T-cell (primary cell): ENCODE data around the gene SLIT3. TPM values are rescaled to one million over a fixed set of nuclear protein-coding genes. Genes with fewer than 3 reads are reported as not detected.

Source experiments
- ATAC-seq, 4 experiments: fragments of 200-7000 bp in 3 of 4; fragments of 150-1000 bp in 1 of 4; cut with Tn5 transposase; replicated peaks in 1 of 4; 1 replicate in 3 of 4; 2 replicates in 1 of 4; pipeline ENCODE4 v1.10.0; 2021; ENCODE audit warnings: moderate library complexity in 3 of 4, mild to moderate bottlenecking in 2 of 4, moderate number of reproducible peaks in 1 of 4
- CTCF ChIA-PET, 2 donors: fragments of 300-600 bp; sonication (Branson Sonifier 250); formaldehyde crosslinking; loops; one replicate each; lab custom pipeline; 2022; ENCODE audit warnings: antibody characterized with exemption in 2 of 2; lab: Charles Lee
- POLR2A ChIA-PET, 2 donors: fragments of 300-600 bp; sonication (Branson Sonifier 250); formaldehyde crosslinking; loops; one replicate each; lab custom pipeline; 2022; ENCODE audit warnings: antibody characterized with exemption in 2 of 2; lab: Charles Lee
- DNase-seq, 35 experiments: peaks; one replicate each; pipeline versions ENCODE4 v3.0.0 to v3.0.0-alpha.2; 2013 to 2023
- H3K27ac ChIP-seq: one replicate; pipeline ENCODE4 v1.5.1; 2013; ENCODE audit warnings: low read length
- H3K27me3 ChIP-seq, 2 experiments: replicated peaks in 1 of 2; 1 replicate in 1 of 2; 2 replicates in 1 of 2; pipeline versions ENCODE4 v1.6.1 to v1.7.0; 2013; ENCODE audit warnings: low read length in 1 of 2, mixed read lengths in 1 of 2; ENCODE audit not compliant: control insufficient read depth in 2 of 2, insufficient read depth in 2 of 2; ENCODE audit errors: extremely low read depth in 1 of 2
- H3K36me3 ChIP-seq, 2 donors: 1 replicate in 1 of 2; 2 replicates in 1 of 2; pipeline versions ENCODE4 v1.6.1 to v1.7.0; 2013; ENCODE audit warnings: low read length in 1 of 2; ENCODE audit not compliant: control insufficient read depth in 2 of 2, insufficient read depth in 1 of 2; ENCODE audit errors: extremely low read depth in 1 of 2
- H3K4me1 ChIP-seq, 2 experiments: 1 replicate in 1 of 2; 2 replicates in 1 of 2; pipeline versions ENCODE4 v1.6.1 to v1.7.0; 2013; ENCODE audit warnings: low read length in 2 of 2, mixed read lengths in 1 of 2; ENCODE audit not compliant: insufficient read depth in 2 of 2, control insufficient read depth in 1 of 2; ENCODE audit errors: extremely low read depth in 1 of 2
- H3K4me3 ChIP-seq, 2 donors: 1 replicate in 1 of 2; 2 replicates in 1 of 2; pipeline versions ENCODE4 v1.5.1 to v1.7.0; 2013; ENCODE audit warnings: mild to moderate bottlenecking in 2 of 2, low read length in 1 of 2, moderate library complexity in 1 of 2; ENCODE audit not compliant: control insufficient read depth in 1 of 2; ENCODE audit errors: extremely low read depth in 1 of 2
- H3K9me3 ChIP-seq: 2 replicates; pipeline ENCODE4 v1.7.0; 2013
- H3K27ac Mint-ChIP-seq, 2 donors: one replicate each; pipeline ENCODE4 v1.8.0; 2020 to 2021; ENCODE audit warnings: mild to moderate bottlenecking in 2 of 2, mixed read lengths in 2 of 2
- H3K27me3 Mint-ChIP-seq, 2 donors: one replicate each; pipeline ENCODE4 v1.8.0; 2021 to 2022; ENCODE audit warnings: mixed read lengths in 2 of 2
- H3K36me3 Mint-ChIP-seq: one replicate; pipeline ENCODE4 v1.8.0; 2021; ENCODE audit warnings: mixed read lengths
- H3K4me1 Mint-ChIP-seq, 3 donors: one replicate each; pipeline ENCODE4 v1.8.0; 2020 to 2022; ENCODE audit warnings: mixed read lengths in 3 of 3, mild to moderate bottlenecking in 1 of 3
- H3K4me3 Mint-ChIP-seq, 3 donors: one replicate each; pipeline ENCODE4 v1.8.0; 2020 to 2022; ENCODE audit warnings: mild to moderate bottlenecking in 3 of 3, mixed read lengths in 3 of 3, moderate library complexity in 3 of 3
- H3K9me3 Mint-ChIP-seq, 3 donors: one replicate each; pipeline ENCODE4 v1.8.0; 2020 to 2022; ENCODE audit warnings: mixed read lengths in 3 of 3
- WGBS: methylation state at CpG from one replicate; pipeline ENCODE4 v1.1.5; 2013; ENCODE audit warnings: missing lambda C conversion rate; ENCODE audit not compliant: insufficient coverage; 5-methylcytosine and 5-hydroxymethylcytosine counted together
- total RNA-seq, 35 experiments: library from RNA in 6 of 35; stranded (reverse) in 6 of 35; fragments of 120-200 nt in 1 of 35; gene quantifications; one replicate each; pipeline versions ENCODE4 v1.2.1 to v1.2.4 and lab custom pipeline; 2013 to 2026

SLIT3 gene
- total RNA-seq, 5 donors from 2014 or later (not counting 1 experiment from before 2014, with no cell fraction given): 0.13 to 0.32 (median 0.13) TPM; not detected in 2

DNA sequence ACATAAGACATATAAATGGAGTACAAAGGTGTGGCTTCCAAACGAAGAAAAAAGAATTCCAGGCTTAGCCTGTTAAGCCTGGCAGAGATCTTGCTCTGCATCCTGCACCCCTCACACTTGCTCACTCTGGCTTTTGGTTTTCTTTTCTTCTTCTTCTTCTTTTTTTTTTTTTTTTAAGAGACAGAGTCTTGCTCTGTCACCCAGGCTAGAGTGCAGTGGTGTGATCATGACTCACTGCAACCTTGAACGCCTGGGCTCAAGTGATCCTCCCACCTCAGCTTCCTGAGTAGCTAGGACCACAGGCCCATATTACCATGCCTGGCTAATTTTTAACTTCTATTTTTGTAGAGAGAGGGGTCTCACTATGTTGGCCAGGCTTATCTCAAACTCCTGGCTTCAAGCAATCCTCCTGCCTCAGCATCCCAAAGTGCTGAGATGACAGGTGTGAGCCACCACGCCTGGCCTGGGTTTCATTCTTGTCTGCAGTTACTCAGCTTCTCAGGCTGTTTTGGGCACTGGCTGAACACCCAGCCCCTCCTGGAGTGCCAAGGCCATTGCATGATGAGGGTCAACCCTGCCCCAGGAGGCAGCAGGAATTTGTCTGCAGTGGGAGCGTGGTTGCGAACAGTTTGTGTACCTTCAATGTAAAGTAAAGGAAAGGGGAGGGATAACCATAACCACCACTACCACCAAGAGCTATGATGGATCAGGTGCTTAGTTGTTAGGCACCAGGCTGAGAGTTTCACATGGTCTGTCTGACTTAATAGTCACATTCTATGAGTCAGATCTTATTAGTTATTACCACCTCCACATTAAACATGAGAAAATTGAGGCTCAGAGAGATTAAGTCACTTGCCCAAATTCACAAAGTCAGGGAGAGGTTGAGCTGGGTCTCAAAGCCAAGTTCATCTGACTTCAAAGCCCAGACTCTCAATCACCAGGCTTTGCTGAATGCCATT lies 502.6 kb downstream of the SLIT3 start:
- Histone ChIP-seq H3K27me3 (peaks cover 0 to 3% of the 10 kb centered on the region in 2 experiments), H3K27ac (no peak overlapping the region), H3K4me3 (no peak overlapping the region), H3K4me1 (no peaks in the 10 kb centered on the region), H3K9me3 (no peaks in the 10 kb centered on the region), H3K36me3 (no peaks in the 10 kb centered on the region)
- ATAC-seq (no peak), DNase-seq (no peak)
- Mint-ChIP-seq H3K4me1 (peaks cover 0 to 4% (median 0%) of the 10 kb centered on the region in 3 donors), H3K27me3 (peaks cover under 1 to 7% of the 10 kb centered on the region in 2 donors), H3K36me3 (no peaks in the 10 kb centered on the region), H3K27ac (no peak overlapping the region), H3K9me3 (no peaks in the 10 kb centered on the region), H3K4me3 (no peak overlapping the region)
- ChIA-PET CTCF (no interaction called here), POLR2A (no interaction called here)
- 73% methylated on average over 1 of the region's 5 CpGs for WGBS

DNA sequence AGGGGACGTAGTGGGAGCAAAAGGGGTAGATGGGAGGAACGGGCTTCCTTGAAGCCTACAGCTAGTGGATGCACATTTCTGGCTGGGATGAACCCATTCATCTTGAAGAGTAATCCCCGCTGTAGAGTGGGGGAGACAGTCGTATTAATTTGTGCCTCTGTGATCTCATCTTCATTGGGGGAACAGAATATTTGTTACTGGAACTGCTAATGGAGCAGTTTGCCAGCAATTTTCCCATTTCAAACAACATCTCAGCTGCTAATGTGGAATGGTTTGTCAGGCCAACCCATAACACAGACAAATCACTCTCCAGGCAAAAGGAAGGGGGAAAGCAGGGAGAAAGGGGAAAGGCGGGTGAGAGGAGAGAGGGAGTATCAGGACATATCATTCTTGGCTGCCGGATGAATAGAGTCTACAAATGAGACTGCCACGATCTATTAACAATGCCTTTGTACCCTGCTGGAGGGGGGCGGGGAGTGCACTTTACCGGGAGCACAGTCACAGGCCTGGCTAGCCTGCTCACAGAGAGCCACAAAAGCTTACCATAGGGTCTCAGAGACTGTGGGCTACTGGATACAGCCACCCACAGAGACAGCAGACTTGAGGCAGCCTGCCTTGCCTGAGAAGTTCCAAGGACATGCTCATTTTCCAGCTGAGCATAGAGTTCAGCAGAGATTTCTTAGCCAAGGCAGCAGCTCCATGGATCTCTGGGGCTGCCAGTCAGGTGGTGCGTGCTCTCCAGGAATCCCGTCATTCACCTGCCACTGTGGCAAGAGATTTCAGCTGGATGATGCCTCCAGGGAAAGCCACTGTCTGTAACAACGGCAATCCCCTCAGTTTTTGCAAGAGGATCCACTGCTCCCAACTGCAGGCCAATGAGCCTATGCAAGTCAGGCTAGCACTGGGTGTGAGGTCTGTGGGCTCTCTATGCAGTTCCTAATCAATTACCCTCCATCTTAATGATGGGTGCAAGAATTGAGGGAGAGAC lies 504.1 kb downstream of the SLIT3 start:
- Mint-ChIP-seq H3K27me3 (peaks cover 0 to 6% of the 10 kb centered on the region in 2 donors), H3K4me3 (no peak overlapping the region), H3K9me3 (no peaks in the 10 kb centered on the region), H3K4me1 (no peaks in the 10 kb centered on the region), H3K27ac (no peak overlapping the region), H3K36me3 (no peaks in the 10 kb centered on the region)
- ATAC-seq (no peak), DNase-seq (no peak)
- no peak overlapping the region for H3K27ac ChIP-seq
- WGBS: 88% methylated on average over 6 of the region's 12 CpGs
- peaks cover 0 to 3% of the 10 kb centered on the region in 2 experiments for H3K27me3 ChIP-seq
- H3K4me1 ChIP-seq: no peaks in the 10 kb centered on the region
- POLR2A ChIA-PET: no interaction called here
- CTCF ChIA-PET: interaction anchor here in 1 of 2 donors (0.5 kb wide), 1 partner anchor 88 kb away, joined by 4 read pairs; no protein-coding TSS in a partner anchor
- H3K36me3 ChIP-seq: no peaks in the 10 kb centered on the region
- no peaks in the 10 kb centered on the region for H3K9me3 ChIP-seq
- no peak overlapping the region for H3K4me3 ChIP-seq

DNA sequence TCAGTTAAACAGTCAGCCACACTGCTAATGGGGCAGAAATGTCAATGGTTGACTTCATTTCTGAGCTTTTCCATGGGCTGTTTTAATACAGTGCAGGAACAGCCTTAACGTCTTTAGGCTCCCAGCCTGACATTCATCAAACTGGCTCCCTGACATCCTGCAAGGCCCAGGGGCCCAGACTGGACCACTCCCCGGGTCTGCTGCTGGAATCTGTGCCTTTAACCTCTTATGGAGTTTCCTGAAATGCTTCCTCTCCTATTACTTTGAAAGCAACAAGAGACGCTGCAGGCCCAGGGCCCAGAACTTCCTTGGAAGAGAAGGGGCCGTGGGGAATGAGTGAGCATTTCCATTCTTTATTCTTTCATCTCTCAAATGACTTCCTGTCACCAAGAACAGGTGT lies 504.9 kb downstream of the SLIT3 start:
- 93% methylated on average over 1 of the region's 4 CpGs for WGBS
- ATAC-seq (no peak), DNase-seq (no peak)
- Histone ChIP-seq H3K4me3 (no peak overlapping the region), H3K4me1 (no peaks in the 10 kb centered on the region), H3K27ac (no peak overlapping the region), H3K36me3 (no peaks in the 10 kb centered on the region), H3K27me3 (peaks cover 0 to 3% of the 10 kb centered on the region in 2 experiments), H3K9me3 (no peaks in the 10 kb centered on the region)
- Mint-ChIP-seq H3K9me3 (no peaks in the 10 kb centered on the region), H3K27me3 (no peaks in the 10 kb centered on the region), H3K4me1 (no peaks in the 10 kb centered on the region), H3K36me3 (no peaks in the 10 kb centered on the region), H3K27ac (no peak overlapping the region), H3K4me3 (no peak overlapping the region)
- ChIA-PET POLR2A (no interaction called here), CTCF (interaction anchor here in 1 of 2 donors (0.5 kb wide), 1 partner anchor 87 kb away, joined by 4 read pairs; no protein-coding TSS in a partner anchor)

DNA sequence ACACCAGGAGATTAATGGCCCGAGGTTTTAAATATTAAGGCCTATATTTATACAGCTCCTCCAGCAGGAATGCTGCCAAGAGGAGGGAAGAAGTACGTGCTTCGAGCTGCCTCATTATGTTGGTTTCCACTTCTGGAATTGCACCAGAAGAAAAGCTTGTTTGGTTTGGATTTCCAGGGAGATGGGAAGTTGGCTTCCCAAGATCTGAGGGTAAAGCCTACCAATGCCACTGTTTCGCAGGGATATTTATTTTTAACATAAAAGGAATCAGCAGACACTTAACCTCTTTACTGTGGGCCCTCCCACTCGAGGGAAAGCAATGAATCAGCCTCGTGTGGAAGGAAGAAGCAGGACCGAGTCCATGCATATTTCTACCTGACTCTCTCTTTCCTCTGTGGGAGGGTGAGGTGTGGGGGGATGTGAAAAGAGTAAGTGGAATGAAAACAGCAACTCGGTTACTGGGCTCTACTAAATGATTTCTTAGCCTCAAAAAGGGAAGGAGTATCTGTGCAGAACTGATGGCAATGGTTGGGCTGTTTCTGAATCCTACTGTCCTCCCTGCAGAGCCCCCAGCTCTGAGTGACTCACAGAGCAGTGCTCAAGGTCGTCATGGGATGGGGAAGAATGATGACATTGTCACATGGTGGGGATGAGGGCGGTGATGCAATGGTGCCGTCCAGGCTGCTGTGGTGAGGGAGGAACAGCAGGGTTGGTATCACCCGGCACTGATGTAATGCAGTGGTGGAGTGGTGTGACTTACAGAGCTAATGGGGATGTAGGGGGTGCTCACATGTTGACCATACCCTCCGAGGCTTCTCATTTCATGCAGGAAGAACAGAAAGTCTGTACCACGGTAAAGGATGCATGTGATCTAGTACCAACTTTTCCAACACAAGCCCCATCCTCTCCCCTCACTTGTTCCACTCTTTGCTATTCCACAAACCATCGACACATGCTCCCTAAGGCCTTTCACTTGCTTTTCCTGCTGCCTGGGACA lies 506.8 kb downstream of the SLIT3 start:
- Mint-ChIP-seq H3K36me3 (no peaks in the 10 kb centered on the region), H3K4me1 (no peaks in the 10 kb centered on the region), H3K4me3 (no peak overlapping the region), H3K27me3 (no peaks in the 10 kb centered on the region), H3K9me3 (no peaks in the 10 kb centered on the region), H3K27ac (no peak overlapping the region)
- ChIA-PET POLR2A (no interaction called here), CTCF (interaction anchor here in 1 of 2 donors (0.5 kb wide), 1 partner anchor 574 kb away, joined by 9 read pairs; no protein-coding TSS in a partner anchor)
- H3K36me3 ChIP-seq: no peaks in the 10 kb centered on the region
- H3K27me3 ChIP-seq: peaks cover 0 to 5% of the 10 kb centered on the region in 2 experiments
- no peak overlapping the region for H3K4me3 ChIP-seq
- DNase-seq (no peak), ATAC-seq (no peak)
- no peaks in the 10 kb centered on the region for H3K9me3 ChIP-seq
- WGBS: 61% methylated on average over 9 of the region's 15 CpGs
- no peaks in the 10 kb centered on the region for H3K4me1 ChIP-seq
- H3K27ac ChIP-seq: no peak overlapping the region

DNA sequence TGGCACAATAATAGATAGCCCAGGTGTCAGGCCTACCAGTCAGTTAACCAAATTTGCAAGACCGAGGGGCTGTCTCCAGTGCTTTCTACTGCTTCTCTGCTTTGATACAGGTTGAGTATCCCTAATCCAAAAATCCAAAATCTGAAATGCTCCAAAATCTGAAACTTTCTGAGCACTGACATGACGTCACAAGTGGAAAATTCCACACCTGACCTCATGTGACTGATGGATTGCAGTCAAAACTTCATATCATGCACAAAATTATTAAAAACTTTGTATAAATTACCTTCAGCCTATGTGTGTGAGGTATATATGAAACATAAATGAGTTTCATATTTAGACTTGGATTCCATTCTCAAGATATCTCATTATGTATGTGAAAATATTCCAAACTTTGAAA lies 508.3 kb downstream of the SLIT3 start:
- no peaks in the 10 kb centered on the region for H3K4me1 Mint-ChIP-seq
- no peaks in the 10 kb centered on the region for H3K9me3 Mint-ChIP-seq
- ATAC-seq (no peak), DNase-seq (no peak)
- CTCF ChIA-PET: no interaction called here
- POLR2A ChIA-PET: no interaction called here
- H3K9me3 ChIP-seq: no peaks in the 10 kb centered on the region
- H3K27ac Mint-ChIP-seq: no peak overlapping the region
- H3K4me3 Mint-ChIP-seq: no peak overlapping the region
- no peaks in the 10 kb centered on the region for H3K27me3 Mint-ChIP-seq
- no peak overlapping the region for H3K4me3 ChIP-seq
- no peaks in the 10 kb centered on the region for H3K36me3 Mint-ChIP-seq
- peaks cover 0 to 5% of the 10 kb centered on the region in 2 experiments for H3K27me3 ChIP-seq
- H3K4me1 ChIP-seq: no peaks in the 10 kb centered on the region
- 63% methylated on average over 1 of the region's 2 CpGs for WGBS
- H3K27ac ChIP-seq: no peak overlapping the region
- no peaks in the 10 kb centered on the region for H3K36me3 ChIP-seq
